ENCODE data around the gene TRIM31. TPM values are rescaled to one million over a fixed set of nuclear protein-coding genes. Genes with fewer than 3 reads are reported as not detected.

Gene TRIM31
- total and polyA plus RNA-seq, 2 of the 4 experiments (the other 2 are of a cell fraction): not detected

DNA sequence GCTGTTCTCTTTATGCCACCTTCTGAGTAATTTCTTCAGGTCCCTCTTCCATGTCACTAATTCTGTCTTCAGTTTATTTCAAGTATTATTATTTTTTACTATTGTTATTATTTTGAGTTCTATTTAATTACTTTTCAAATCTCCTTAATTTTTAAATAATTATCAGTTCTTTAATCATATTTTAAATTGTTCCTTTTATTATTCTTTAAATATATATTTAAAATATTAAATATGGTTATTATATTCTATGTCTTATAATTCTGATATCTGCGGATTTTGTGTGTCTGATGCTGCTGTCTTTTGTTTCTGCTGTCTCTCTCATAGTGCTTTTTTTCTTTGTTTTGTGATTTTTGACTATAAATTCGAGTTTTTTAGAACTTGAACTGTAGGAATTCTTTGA is 49.6 kb downstream of the TRIM31 start:
- Histone ChIP-seq H3K4me2 (ENCODE audit: low read depth, low read length) (no peak overlapping the region), H4K8ac (ENCODE audit: low read depth in 2 of 2, low read length in 2 of 2) (no peak overlapping the region), H4K20me1 (ENCODE audit: insufficient read depth, low read length) (no peaks in the 10 kb centered on the region), H3K79me1 (ENCODE audit: low read depth in 1 of 2, low read length in 2 of 2) (peaks cover 28 to 43% of the 10 kb centered on the region in 2 experiments), H3K23ac (ENCODE audit: low read depth, low read length) (no peak overlapping the region), H2BK20ac (ENCODE audit: low read depth, low read length) (no peak overlapping the region), H3K27ac (ENCODE audit: insufficient read depth, low read length) (no peak overlapping the region), H3K27me3 (ENCODE audit: control insufficient read depth, insufficient read depth, low read length) (no peaks in the 10 kb centered on the region), H3K4me3 (ENCODE audit: insufficient read depth, low read depth, low read length) (no peak overlapping the region), H3K14ac (replicated peaks; ENCODE audit: low read depth, low read length) (no peak overlapping the region), H3K4me1 (ENCODE audit: control insufficient read depth, insufficient read depth, low read length) (peaks cover 3% of the 10 kb centered on the region), H4K91ac (ENCODE audit: insufficient read depth, low read depth, low read length) (no peak overlapping the region), H2BK120ac (ENCODE audit: low read depth, low read length) (no peak overlapping the region), H4K5ac (ENCODE audit: low read depth, low read length) (no peak overlapping the region), H3K9me3 (ENCODE audit: control insufficient read depth, insufficient read depth, low read length) (no peaks in the 10 kb centered on the region), H2AK9ac (replicated peaks; ENCODE audit: low read depth, low read length, poor library complexity) (no peak overlapping the region), H2BK15ac (ENCODE audit: low read depth, low read length) (no peak overlapping the region), H3K9ac (ENCODE audit: low read depth, low read length) (no peak overlapping the region), H3K4ac (ENCODE audit: low read depth, low read length) (no peak overlapping the region), H3K18ac (ENCODE audit: low read depth, low read length) (no peak overlapping the region), H2AK5ac (ENCODE audit: low read depth, low read length) (no peak overlapping the region), H3K36me3 (ENCODE audit: control insufficient read depth, insufficient read depth, low read length) (no peaks in the 10 kb centered on the region), H2AFZ (replicated peaks; ENCODE audit: low read length, poor library complexity) (no peak overlapping the region), H3K56ac (ENCODE audit: extremely low read depth, insufficient read depth, low read length) (no peak overlapping the region), H3K9me1 (ENCODE audit: insufficient read depth, low read length) (peaks cover 5% of the 10 kb centered on the region), H2BK5ac (ENCODE audit: low read depth, low read length, poor library complexity, severe bottlenecking) (no peak overlapping the region)
- no TSS peak for BruUV-seq (replicated peaks)
- TF ChIP-seq, protein P1, sequence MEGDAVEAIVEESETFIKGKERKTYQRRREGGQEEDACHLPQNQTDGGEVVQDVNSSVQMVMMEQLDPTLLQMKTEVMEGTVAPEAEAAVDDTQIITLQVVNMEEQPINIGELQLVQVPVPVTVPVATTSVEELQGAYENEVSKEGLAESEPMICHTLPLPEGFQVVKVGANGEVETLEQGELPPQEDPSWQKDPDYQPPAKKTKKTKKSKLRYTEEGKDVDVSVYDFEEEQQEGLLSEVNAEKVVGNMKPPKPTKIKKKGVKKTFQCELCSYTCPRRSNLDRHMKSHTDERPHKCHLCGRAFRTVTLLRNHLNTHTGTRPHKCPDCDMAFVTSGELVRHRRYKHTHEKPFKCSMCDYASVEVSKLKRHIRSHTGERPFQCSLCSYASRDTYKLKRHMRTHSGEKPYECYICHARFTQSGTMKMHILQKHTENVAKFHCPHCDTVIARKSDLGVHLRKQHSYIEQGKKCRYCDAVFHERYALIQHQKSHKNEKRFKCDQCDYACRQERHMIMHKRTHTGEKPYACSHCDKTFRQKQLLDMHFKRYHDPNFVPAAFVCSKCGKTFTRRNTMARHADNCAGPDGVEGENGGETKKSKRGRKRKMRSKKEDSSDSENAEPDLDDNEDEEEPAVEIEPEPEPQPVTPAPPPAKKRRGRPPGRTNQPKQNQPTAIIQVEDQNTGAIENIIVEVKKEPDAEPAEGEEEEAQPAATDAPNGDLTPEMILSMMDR (conservative IDR thresholded peaks at IDR 0.05; ENCODE audit: low read depth, low read length): no peak
- no peak for TF ChIP-seq BHLHE40 (IDR thresholded peaks at IDR 0.05; ENCODE audit: low read depth, low read length)
- TF ChIP-seq MAFK (IDR thresholded peaks at IDR 0.05; ENCODE audit: low read depth, low read length): no peak
- TF ChIP-seq MXI1 (IDR thresholded peaks at IDR 0.05; ENCODE audit: borderline replicate concordance, low read depth, low read length): no peak
- no peak for TF ChIP-seq NFE2L2 (IDR thresholded peaks at IDR 0.05; ENCODE audit: low read depth, low read length)
- no peak for TF ChIP-seq SMC3 (IDR thresholded peaks at IDR 0.05; ENCODE audit: low read depth, low read length)
- TF ChIP-seq FOS (IDR thresholded peaks at IDR 0.05; ENCODE audit: low read depth, low read length): no peak
- TF ChIP-seq RAD21 (IDR thresholded peaks at IDR 0.05; ENCODE audit: low read length): no peak
- TF ChIP-seq RFX5 (IDR thresholded peaks at IDR 0.05; ENCODE audit: low read depth, low read length): no peak
- TF ChIP-seq, protein P2, sequence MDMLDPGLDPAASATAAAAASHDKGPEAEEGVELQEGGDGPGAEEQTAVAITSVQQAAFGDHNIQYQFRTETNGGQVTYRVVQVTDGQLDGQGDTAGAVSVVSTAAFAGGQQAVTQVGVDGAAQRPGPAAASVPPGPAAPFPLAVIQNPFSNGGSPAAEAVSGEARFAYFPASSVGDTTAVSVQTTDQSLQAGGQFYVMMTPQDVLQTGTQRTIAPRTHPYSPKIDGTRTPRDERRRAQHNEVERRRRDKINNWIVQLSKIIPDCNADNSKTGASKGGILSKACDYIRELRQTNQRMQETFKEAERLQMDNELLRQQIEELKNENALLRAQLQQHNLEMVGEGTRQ (IDR thresholded peaks at IDR 0.05; ENCODE audit: low read depth, low read length): no peak
- TF ChIP-seq CEBPB (IDR thresholded peaks at IDR 0.05; ENCODE audit: low read depth, low read length): no peak
- no peak for TF ChIP-seq RCOR1 (IDR thresholded peaks at IDR 0.05; ENCODE audit: insufficient replicate concordance, low read length)
- WGBS, 2 experiments (ENCODE audit: extremely low coverage in 2 of 2, insufficient read length in 1 of 2): no CpG with 5 or more reads among the region's 2 CpGs
- POLR2A ChIA-PET (ENCODE audit: unreplicated experiment): no interaction called here
- intact Hi-C loops (cut with micrococcal nuclease) (no loop called here), in situ Hi-C loops (cut with MboI; ENCODE audit: low sequenced_read_pairs) (no loop called here), dilution Hi-C loops (cut with HindIII; ENCODE audit: low sequenced_read_pairs, unreplicated experiment) (no loop called here)
- CTCF ChIA-PET: no interaction called here
- DNase-seq (no peak), ATAC-seq (ENCODE audit: low read depth) (no peak)
